HL-60/S4 (cell line): Measurements from ENCODE around the gene KMO.

Source experiments
- in situ Hi-C: fragments of 300-500 bp; cut with MboI; formaldehyde crosslinking; loops from 2 replicates; pipeline ENCODE4 v1.14.3; 2022; ENCODE audit warnings: low sequenced_read_pairs

The KMO gene

GRCh38 chr1:241590719-241591118 is 58.5 kb downstream of the KMO start:
- in situ Hi-C loops, result no loop called here

GRCh38 chr1:241591317-241591716 is 59.1 kb downstream of the KMO start:
- in situ Hi-C loops, result no loop called here

- in situ Hi-C loops, result no loop called here
These were observed 59.6 kb downstream of the KMO start for GRCh38 chr1:241591736-241592135.

GRCh38 chr1:241592273-241592958 is 60.2 kb downstream of the KMO start:
- in situ Hi-C loops, result no loop called here

- in situ Hi-C loops, result no loop called here
These were observed 61.0 kb downstream of the KMO start for GRCh38 chr1:241593186-241593585.

- in situ Hi-C loops, result no loop called here
These were observed 64.5 kb downstream of the KMO start for GRCh38 chr1:241596633-241597032.

GRCh38 chr1:241598249-241598648 is 66.1 kb downstream of the KMO start:
- in situ Hi-C loops, result no loop called here

GRCh38 chr1:241600496-241600901 is 68.3 kb downstream of the KMO start:
- in situ Hi-C loops, result loop anchor here (25.0 kb wide), 1 partner anchor 412 kb away; no protein-coding TSS in a partner anchor

- in situ Hi-C loops, result loop anchor here (25.0 kb wide), 1 partner anchor 409 kb away; no protein-coding TSS in a partner anchor
These were observed 71.6 kb downstream of the KMO start for GRCh38 chr1:241603731-241604245.

- in situ Hi-C loops, result loop anchor here (25.0 kb wide), 1 partner anchor 407 kb away; no protein-coding TSS in a partner anchor
These were observed 73.1 kb downstream of the KMO start for GRCh38 chr1:241605146-241605805.

GRCh38 chr1:241606544-241606943 is 74.4 kb downstream of the KMO start:
- in situ Hi-C loops, result loop anchor here (25.0 kb wide), 1 partner anchor 406 kb away; no protein-coding TSS in a partner anchor

GRCh38 chr1:241607497-241607896 is 75.3 kb downstream of the KMO start:
- in situ Hi-C loops, result loop anchor here (25.0 kb wide), 1 partner anchor 405 kb away; no protein-coding TSS in a partner anchor

- in situ Hi-C loops, result loop anchor here (25.0 kb wide), 1 partner anchor 404 kb away; no protein-coding TSS in a partner anchor
These were observed 76.3 kb downstream of the KMO start for GRCh38 chr1:241608379-241609033.

- in situ Hi-C loops, result loop anchor here (25.0 kb wide), 1 partner anchor 402 kb away; no protein-coding TSS in a partner anchor
These were observed 78.1 kb downstream of the KMO start for GRCh38 chr1:241610056-241610815.

- in situ Hi-C loops, result loop anchor here (25.0 kb wide), 1 partner anchor 401 kb away; no protein-coding TSS in a partner anchor
These were observed 78.9 kb downstream of the KMO start for GRCh38 chr1:241611063-241611462.

GRCh38 chr1:241611736-241612135 is 79.6 kb downstream of the KMO start:
- in situ Hi-C loops, result loop anchor here (25.0 kb wide), 1 partner anchor 401 kb away; no protein-coding TSS in a partner anchor

GRCh38 chr1:241612533-241613477 is 80.6 kb downstream of the KMO start:
- in situ Hi-C loops, result loop anchor here (25.0 kb wide), 1 partner anchor 399 kb away; no protein-coding TSS in a partner anchor

GRCh38 chr1:241614144-241614543 is 82.0 kb downstream of the KMO start:
- in situ Hi-C loops, result loop anchor here (25.0 kb wide), 1 partner anchor 398 kb away; no protein-coding TSS in a partner anchor

GRCh38 chr1:241614572-241614971 is 82.4 kb downstream of the KMO start:
- in situ Hi-C loops, result loop anchor here (25.0 kb wide), 1 partner anchor 398 kb away; no protein-coding TSS in a partner anchor
